GM12878 (cell line): Measurements from ENCODE around the gene BSCL2.

Experiments
- CHD1 ChIP-seq: IDR thresholded peaks from 2 replicates; pipeline ENCODE4 v1.6.1; 2012; ENCODE audit warnings: low read depth, low read length, improper control_type of control experiment
- FOXK2 ChIP-seq: fragments of 450-650 bp; IDR thresholded peaks from 2 replicates; pipeline ENCODE4 v1.6.1; 2017; ENCODE audit warnings: mild to moderate bottlenecking, moderate library complexity
- HDGF ChIP-seq: fragments of 450-650 bp; IDR thresholded peaks from 2 replicates; pipeline ENCODE4 v1.6.1; 2016; ENCODE audit warnings: antibody characterized with exemption
- MTA3 ChIP-seq: IDR thresholded peaks from 2 replicates; pipeline ENCODE4 v1.6.1; 2012; ENCODE audit warnings: low read length, inconsistent platforms, borderline replicate concordance
- MYB ChIP-seq: fragments of 150-350 bp; IDR thresholded peaks from 2 replicates; pipeline ENCODE4 v1.6.1; 2014; ENCODE audit warnings: mild to moderate bottlenecking, low read depth, low read length, borderline replicate concordance
- SREBF2 ChIP-seq: IDR thresholded peaks from 2 replicates; pipeline ENCODE4 v1.6.1; 2012; ENCODE audit warnings: mild to moderate bottlenecking, low read length
- STAT1 ChIP-seq: fragments of 450-650 bp; conservative IDR thresholded peaks from 2 replicates; pipeline ENCODE4 v1.6.1; 2014; ENCODE audit warnings: antibody characterized with exemption, mild to moderate bottlenecking
- ZZZ3 ChIP-seq: IDR thresholded peaks from 2 replicates; pipeline ENCODE4 v1.6.1; 2011; ENCODE audit warnings: low read depth; ENCODE audit not compliant: control insufficient read depth, insufficient read length
- TF ChIP-seq, protein P1 (sequence below): IDR thresholded peaks from 2 replicates; pipeline ENCODE4 v1.6.1; 2012; ENCODE audit warnings: low read depth, low read length, improper control_type of control experiment
- TF ChIP-seq, protein P2 (sequence below), 3 experiments: IDR thresholded peaks in 2 of 3; conservative IDR thresholded peaks in 1 of 3; 2 replicates each; pipeline ENCODE4 v1.5.1; 2011; ENCODE audit warnings: low read depth in 3 of 3, low read length in 3 of 3, mild to moderate bottlenecking in 3 of 3, control low read depth in 2 of 3, moderate library complexity in 2 of 3, inconsistent platforms in 1 of 3, mixed read lengths in 1 of 3; ENCODE audit not compliant: control insufficient read depth in 2 of 3, insufficient read depth in 1 of 3; ENCODE audit errors: extremely low read depth in 1 of 3
- TF ChIP-seq, protein P3 (sequence below): fragments of 450-650 bp; IDR thresholded peaks from 2 replicates; pipeline ENCODE4 v1.6.1; 2018; ENCODE audit warnings: borderline replicate concordance, mild to moderate bottlenecking; ENCODE audit not compliant: partially characterized antibody
- TF ChIP-seq, protein P4 (sequence below): fragments of 450-650 bp; IDR thresholded peaks from 2 replicates; pipeline ENCODE4 v1.6.1; 2016; ENCODE audit warnings: mild to moderate bottlenecking

DNA sequence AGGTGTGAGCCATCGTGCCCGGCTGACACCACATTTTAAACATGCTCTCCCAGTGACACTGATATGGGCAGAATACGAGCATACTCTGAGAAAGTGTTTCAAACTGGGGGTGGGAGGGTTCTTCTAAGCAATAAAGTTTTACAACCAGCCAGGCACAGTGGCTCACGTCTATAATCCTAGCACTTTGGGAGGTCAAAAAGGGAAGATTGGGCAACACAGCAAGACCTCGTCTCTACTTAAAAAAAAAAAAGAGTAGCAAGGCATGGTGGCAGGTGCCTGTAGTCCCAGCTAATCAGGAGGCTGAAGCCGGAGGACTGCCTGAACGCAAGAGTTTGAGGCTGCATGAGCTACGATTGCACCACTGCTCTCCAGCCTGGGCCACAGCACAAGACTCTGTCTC, 63.0 kb downstream of the BSCL2 start:
- TF ChIP-seq, protein P1, sequence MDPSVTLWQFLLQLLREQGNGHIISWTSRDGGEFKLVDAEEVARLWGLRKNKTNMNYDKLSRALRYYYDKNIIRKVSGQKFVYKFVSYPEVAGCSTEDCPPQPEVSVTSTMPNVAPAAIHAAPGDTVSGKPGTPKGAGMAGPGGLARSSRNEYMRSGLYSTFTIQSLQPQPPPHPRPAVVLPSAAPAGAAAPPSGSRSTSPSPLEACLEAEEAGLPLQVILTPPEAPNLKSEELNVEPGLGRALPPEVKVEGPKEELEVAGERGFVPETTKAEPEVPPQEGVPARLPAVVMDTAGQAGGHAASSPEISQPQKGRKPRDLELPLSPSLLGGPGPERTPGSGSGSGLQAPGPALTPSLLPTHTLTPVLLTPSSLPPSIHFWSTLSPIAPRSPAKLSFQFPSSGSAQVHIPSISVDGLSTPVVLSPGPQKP = no peak
- TF ChIP-seq HDGF = no peak
- TF ChIP-seq, protein P2, sequence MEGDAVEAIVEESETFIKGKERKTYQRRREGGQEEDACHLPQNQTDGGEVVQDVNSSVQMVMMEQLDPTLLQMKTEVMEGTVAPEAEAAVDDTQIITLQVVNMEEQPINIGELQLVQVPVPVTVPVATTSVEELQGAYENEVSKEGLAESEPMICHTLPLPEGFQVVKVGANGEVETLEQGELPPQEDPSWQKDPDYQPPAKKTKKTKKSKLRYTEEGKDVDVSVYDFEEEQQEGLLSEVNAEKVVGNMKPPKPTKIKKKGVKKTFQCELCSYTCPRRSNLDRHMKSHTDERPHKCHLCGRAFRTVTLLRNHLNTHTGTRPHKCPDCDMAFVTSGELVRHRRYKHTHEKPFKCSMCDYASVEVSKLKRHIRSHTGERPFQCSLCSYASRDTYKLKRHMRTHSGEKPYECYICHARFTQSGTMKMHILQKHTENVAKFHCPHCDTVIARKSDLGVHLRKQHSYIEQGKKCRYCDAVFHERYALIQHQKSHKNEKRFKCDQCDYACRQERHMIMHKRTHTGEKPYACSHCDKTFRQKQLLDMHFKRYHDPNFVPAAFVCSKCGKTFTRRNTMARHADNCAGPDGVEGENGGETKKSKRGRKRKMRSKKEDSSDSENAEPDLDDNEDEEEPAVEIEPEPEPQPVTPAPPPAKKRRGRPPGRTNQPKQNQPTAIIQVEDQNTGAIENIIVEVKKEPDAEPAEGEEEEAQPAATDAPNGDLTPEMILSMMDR (IDR thresholded peaks at IDR 0.05 in 2 of 3, conservative IDR thresholded peaks at IDR 0.05 in 1 of 3; ENCODE audit: control insufficient read depth in 2 of 3, extremely low read depth in 1 of 3, insufficient read depth in 1 of 3, low read depth in 3 of 3, low read length in 3 of 3) = no peak
- TF ChIP-seq, protein P3, sequence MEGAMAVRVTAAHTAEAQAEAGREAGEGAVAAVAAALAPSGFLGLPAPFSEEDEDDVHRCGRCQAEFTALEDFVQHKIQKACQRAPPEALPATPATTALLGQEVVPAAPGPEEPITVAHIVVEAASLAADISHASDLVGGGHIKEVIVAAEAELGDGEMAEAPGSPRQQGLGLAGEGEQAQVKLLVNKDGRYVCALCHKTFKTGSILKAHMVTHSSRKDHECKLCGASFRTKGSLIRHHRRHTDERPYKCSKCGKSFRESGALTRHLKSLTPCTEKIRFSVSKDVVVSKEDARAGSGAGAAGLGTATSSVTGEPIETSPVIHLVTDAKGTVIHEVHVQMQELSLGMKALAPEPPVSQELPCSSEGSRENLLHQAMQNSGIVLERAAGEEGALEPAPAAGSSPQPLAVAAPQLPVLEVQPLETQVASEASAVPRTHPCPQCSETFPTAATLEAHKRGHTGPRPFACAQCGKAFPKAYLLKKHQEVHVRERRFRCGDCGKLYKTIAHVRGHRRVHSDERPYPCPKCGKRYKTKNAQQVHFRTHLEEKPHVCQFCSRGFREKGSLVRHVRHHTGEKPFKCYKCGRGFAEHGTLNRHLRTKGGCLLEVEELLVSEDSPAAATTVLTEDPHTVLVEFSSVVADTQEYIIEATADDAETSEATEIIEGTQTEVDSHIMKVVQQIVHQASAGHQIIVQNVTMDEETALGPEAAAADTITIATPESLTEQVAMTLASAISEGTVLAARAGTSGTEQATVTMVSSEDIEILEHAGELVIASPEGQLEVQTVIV = no peak
- no peak for TF ChIP-seq STAT1
- no peak for TF ChIP-seq MTA3
- no peak for TF ChIP-seq SREBF2
- TF ChIP-seq, protein P4, sequence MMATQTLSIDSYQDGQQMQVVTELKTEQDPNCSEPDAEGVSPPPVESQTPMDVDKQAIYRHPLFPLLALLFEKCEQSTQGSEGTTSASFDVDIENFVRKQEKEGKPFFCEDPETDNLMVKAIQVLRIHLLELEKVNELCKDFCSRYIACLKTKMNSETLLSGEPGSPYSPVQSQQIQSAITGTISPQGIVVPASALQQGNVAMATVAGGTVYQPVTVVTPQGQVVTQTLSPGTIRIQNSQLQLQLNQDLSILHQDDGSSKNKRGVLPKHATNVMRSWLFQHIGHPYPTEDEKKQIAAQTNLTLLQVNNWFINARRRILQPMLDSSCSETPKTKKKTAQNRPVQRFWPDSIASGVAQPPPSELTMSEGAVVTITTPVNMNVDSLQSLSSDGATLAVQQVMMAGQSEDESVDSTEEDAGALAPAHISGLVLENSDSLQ = no peak
- no peak for TF ChIP-seq CHD1
- no peak for TF ChIP-seq ZZZ3
- no peak for TF ChIP-seq FOXK2
- no peak for TF ChIP-seq MYB
